Renal pelvis (tissue), 4 donors: ENCODE data around the gene DLX3. TPM values are rescaled to one million over a fixed set of nuclear protein-coding genes. Genes with fewer than 3 reads are reported as not detected.

ENCODE experiments used
- DNase-seq: peaks from one replicate; pipeline ENCODE4 v3.0.0-alpha.2; 2013
- polyA plus RNA-seq, 3 donors: library from polyadenylated mRNA; unstranded; fragments of 120-200 nt; gene quantifications; one replicate each; pipeline ENCODE4 v1.2.1, GENCODE V29; 2013; ENCODE audit not compliant: insufficient read length in 3 of 3

DLX3 gene
- polyA plus RNA-seq, 3 donors = 0.90 to 2.3 (median 1.5) TPM

DNA sequence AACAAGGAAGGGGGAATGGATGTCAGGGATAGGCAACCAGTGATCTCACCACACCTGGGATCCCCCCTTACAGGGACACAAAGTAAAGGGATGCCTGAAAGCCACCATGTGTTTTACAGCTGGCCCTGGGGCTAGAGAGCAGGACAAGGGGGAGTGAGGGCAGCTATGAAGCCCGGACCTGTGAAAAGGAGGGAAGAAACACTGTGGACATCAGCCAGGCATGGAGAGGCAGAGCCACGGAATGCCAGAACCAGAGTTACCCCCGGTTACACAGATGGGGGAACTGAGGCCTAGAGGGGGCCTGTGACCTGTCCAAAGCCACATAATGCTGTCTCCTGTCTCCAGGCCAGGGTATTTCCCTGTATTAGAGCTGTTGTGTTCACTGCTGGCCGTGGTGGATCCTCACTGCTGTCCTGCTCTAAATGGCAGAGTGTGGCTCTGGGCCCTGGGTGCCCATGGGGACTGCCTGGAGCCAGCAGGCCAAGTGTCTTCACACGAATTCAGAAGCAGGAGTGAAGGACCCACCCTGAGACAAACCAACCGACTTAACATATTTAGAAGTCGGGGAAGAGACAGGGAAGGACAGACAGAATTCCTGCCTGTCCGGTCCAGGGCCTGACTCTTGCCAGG lies 31.1 kb upstream of the DLX3 start:
- no peak for DNase-seq

DNA sequence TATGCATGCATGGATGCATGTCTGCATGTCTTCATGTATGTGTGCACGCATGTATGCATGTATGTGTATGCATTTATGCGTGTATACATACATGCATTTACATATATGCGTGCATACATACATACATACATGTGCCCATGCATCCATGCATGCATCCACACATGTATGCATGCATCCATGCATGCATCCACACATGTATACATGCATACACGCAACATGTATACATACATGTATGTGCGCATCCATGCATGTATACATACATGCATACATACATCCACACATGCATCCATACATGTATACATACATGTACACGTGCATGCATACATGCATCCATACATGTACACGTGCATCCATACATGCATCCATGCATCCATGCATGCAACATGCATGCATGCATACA lies 29.8 kb upstream of the DLX3 start:
- DNase-seq = no peak

GRCh38 chr17:50023520-50023919 lies 28.5 kb upstream of the DLX3 start:
- DNase-seq = no peak

DNA sequence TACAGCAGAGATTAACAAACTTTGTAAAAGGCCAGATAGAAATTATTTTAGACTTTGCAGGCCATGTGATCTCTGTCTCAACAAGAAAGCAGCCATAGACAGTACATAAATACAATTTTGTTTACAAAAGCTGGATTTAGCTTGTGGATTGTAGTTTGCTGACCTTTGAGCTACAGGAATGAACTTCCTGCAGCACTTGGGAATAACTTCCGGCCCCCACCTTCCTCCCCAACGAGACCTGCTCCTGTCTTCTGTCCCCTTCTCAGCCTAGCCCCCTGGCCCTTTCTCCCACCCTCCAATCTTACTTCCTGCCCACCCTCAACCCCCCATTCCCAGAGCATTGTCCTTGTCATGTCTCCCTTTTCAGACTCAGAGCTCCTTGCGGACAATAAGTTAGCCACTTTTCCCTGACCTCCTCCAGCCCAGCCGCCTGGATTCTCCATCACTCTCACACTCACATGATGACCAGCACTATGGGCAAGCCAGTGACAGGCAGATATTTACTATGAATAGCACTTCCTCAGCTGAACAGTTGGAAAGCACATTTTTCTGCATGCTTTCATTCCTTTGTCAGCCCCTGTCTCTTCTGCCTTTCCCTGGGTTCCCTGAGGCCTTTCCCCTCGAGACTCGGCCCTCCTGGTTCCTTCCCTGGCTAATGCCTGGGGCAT lies 27.6 kb upstream of the DLX3 start:
- no peak for DNase-seq

DNA sequence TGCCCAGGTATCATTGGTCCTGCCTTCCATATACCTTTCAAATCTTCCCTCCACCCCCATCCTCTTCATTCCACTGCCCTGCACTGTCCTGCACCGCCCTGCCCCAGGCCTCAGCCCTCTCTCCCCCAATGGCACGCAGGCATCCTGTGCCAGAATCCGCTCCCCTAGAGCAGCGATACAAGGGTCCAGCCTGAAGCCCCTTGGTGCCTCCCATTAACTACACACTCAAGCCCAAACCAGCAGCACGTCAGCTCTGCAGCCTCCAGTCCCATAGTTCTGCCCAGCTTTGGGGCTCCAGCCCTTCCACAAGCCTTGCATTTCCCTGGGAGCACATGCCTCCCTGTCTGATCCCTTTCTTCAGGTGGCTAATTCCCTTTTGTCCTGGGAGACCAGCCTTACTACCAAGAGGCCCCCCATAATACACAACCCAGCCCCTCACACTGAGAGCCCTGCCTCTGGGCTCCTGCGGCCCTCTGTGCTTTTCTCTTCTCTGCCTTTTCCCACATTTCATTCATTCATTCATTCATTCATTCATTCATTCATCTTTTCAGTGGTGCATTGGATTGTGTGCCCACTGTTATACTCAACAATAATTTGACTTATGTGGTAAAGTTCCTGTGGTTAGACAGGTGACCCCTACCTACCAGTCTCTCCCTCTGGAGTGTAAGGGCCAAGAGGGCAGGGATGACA lies 26.8 kb upstream of the DLX3 start:
- DNase-seq = no peak

GRCh38 chr17:50020841-50021599 lies 26.0 kb upstream of the DLX3 start:
- no peak for DNase-seq

- no peak for DNase-seq
Measured at GRCh38 chr17:50018909-50019308, 23.9 kb upstream of the DLX3 start.

DNA sequence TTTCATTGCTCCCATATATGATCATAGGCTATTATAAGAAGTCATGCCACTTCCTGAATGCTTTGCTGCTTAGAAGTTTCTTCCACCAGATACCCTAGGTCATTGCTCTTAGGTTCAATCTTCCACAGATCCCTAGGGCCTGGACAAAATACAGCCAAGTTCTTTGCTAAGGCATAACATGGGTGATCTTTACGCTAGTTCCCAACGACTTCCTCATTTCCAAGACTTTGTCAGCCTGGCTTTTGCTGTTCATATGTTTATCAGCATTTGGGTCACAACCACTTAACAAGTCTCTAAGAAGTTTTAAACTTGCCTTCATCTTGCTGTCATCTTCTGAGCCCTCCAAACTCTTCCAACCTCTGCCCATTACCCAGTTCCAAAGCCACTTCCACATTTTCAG lies 20.1 kb upstream of the DLX3 start:
- DNase-seq = no peak

- DNase-seq = no peak
Measured at GRCh38 chr17:50014471-50015088, 19.6 kb upstream of the DLX3 start.

DNA sequence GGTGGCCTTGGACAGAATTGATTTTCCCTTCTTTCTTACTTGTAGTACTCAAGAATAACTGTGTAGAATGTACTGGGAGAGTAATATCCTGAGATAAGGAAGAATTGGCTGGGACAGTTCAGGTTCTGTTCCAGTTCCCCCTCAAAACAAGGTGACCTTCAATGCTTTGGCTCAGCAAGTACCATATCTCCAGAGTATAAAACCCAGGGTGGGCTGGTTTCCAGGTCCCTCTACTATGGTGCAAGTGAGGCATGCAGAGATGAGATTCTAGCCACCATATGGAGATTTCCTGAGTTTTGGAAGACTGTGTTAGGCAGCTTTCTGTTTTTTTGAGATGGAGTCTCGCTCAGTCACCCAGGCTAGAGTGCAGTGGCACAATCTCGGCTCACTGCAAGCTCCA lies 18.1 kb upstream of the DLX3 start:
- no peak for DNase-seq

GRCh38 chr17:50009282-50009681 lies 14.3 kb upstream of the DLX3 start:
- no peak for DNase-seq

- DNase-seq = no peak
Measured at GRCh38 chr17:50003911-50004310, 8.9 kb upstream of the DLX3 start.

DNA sequence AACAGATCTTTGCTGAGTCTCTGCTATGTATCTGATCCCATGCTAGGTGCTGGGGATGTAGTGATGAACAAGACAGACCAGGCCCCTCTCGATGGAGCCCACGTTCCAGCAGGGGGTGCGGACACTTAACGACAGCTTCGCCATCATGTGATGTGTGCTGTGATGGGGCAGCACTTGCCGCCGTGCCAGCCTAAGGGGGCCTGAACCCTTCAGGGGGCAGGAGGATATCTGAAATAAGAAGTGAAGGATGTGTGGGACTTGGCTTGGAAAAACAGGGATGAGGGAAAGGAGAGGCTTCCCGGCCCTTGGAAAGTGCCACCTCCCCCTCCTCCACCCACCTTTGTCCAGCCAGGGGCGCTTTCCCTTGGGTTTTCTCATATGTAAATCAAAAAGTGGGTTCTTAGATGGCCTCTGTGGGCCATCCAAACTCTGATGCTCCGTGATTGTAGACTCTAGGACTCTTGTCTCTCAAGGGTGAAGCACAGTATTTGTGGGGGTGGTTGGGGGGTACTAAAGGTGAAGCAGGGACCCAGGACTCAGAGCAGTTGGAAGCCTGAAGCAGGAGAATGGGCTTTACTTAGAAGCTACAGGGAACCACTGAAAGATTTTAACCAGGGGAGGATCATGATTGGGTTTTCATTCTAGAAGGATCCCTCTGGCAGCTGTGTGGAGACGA lies 4.0 kb upstream of the DLX3 start:
- no peak for DNase-seq

DNA sequence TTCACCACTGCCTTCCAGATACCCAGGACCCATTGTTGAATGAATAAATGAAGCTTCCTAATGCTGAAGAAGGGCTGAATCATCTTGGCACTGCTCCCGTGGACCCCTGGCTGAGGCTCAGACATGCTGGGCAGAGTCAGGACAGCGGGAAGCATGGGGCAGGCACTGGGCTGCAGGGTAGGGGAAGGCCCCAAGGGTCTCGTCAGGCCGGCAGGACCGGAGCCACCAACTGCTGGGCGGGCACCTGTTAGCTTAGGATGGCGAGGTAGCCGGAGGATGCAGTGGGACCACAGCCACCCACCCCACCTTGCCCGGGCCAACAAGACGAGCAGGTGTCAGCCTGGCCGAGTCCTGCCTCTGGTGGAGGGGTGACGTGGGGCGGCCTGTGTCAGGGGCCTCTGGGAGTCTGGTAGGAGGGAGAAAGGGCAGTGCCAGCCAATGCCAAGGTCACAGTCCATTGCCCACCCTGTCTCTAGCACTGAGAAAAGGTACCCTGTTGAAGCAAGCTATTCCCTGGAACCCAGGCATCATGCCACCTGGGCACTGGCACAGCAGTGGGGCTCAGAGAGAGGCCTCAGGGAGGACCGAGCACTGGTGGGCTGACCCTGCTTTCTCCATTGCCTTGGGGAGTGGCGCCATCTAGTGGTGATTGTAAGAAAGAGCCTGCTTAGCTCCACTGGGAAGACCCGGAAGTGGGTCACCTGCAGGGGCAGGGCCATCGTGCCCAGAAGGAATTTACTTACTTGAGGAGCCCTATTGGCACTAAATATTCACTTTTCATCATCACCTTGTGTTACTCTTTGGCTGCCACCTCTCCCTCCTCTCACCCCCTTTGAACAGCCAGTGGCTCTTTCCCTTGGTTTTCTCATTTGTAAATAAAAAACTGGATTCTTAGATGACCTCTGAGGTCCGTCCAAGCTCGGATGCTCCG lies 3.0 kb upstream of the DLX3 start:
- peak; percentile 89 for DNase-seq

GRCh38 chr17:49997301-49997650 lies 2.3 kb upstream of the DLX3 start:
- no peak for DNase-seq

GRCh38 chr17:49996495-49997300 lies 1.7 kb upstream of the DLX3 start:
- DNase-seq = no peak

DNA sequence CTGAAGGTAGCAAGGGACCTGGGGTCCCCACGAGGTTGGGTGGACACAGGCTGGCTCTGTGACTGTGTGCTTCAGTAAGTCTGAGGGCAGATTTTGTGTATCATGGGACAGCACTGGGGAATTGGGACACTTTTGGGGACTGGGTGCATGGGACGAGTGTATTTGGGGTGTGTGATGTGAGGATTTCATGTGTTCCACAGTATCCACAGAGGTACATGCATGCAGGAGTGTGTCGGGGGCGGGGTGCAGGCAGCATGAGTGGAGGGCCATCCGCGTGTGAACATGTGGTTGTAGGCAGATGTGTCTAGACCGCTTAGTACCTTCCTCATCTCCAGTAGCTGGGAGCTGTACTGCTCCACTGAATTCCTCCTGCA lies 1.1 kb upstream of the DLX3 start:
- no peak for DNase-seq

DNA sequence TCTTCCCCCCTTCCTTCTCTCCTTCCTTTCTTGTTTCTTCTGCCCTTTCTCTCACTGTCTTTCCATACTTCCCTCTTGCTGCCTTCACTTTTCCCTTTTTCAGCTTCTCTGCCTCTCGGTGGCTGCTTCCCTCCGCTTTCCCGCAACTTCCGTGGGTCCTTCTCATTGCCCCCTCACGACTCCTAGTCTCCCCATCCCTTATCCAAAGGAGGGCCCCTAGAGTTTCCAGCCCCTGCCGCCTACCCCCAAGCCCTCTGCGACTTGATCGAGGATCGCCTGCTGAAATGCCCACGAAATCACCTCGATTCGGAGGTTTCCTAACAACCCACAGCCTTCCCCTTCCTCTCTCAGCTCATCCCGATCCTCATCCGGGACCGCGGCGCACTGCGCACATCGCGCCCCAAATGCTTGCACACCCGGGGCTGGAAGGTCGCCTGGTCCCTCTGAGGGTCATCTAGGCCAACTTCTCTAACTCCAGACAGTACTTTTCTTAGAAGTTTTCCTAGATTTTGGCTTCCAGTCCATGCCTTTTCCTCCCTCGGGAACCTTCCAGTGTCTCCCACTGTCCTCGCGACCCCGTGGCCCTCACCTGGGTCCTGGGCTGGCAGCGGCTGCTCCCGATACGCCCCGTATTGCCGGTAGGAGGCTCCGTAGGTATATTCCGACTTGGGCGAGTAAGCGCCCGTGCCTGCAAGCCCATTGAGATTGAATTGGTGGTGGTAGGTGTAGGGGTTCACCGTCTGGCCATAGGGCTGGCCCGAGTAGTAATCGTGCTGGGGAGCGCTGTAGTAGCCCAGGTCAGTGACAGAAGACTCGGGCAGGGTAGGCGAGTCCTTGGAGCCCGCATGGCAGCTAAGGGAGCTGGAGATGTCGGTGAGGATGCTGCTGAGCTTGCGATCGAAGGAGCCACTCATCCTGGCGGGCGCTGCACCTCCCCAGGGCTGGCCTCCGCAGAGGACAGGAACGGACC lies 654 bp downstream of the DLX3 start:
- no peak for DNase-seq
